Measurements from ENCODE around the gene CBFA2T3. TPM values are rescaled to one million over a fixed set of nuclear protein-coding genes. Genes with fewer than 3 reads are reported as not detected.

The CBFA2T3 gene
- total and polyA plus RNA-seq, 10 donors: 8.4 to 59.8 (median 26.3) TPM

GRCh38 chr16:89001117-89002027, 24.4 kb upstream of the CBFA2T3 start:
- DNase-seq: no peak

GRCh38 chr16:89000207-89000959, 23.4 kb upstream of the CBFA2T3 start:
- 72 to 88% (median 77%) methylated on average over 34 to 36 of the region's 36 CpGs for WGBS, 5 donors
- intact Hi-C loops (cut with DNase I; ENCODE audit: low total_unique reads): no loop called here
- Histone ChIP-seq H3K4me3 (peak overlapping the region in 1 of 8 donors; percentile 28), H3K9me3 (peaks cover 0 to 46% (median 35%) of the 10 kb centered on the region in 8 donors), H3K27me3 (replicated peaks in 1 of 7) (peaks cover 0 to 49% (median 8%) of the 10 kb centered on the region in 7 donors), H3K27ac (peak overlapping the region in 7 of 8 donors; percentile 41 to 67 (median 58)), H3K36me3 (no peaks in the 10 kb centered on the region), H3K4me1 (peaks cover 5 to 32% (median 18%) of the 10 kb centered on the region in 6 donors)
- no peak for DNase-seq
- TF ChIP-seq POLR2AphosphoS5 (IDR thresholded peaks at IDR 0.05): peak in 1 of 3 donors; percentile 3
- no peak for TF ChIP-seq POLR2A (IDR thresholded peaks at IDR 0.05)

More at GRCh38 chr16:89001117-89002027, 24.4 kb upstream of the CBFA2T3 start:
- no peak overlapping the region for H3K4me3 ChIP-seq
- no peak overlapping the region for H3K27ac ChIP-seq
- peaks cover 0 to 52% (median 8%) of the 10 kb centered on the region in 7 donors for H3K27me3 ChIP-seq (replicated peaks in 1 of 7)
- intact Hi-C loops (cut with DNase I; ENCODE audit: low total_unique reads): no loop called here
- WGBS, 5 donors: 84 to 89% (median 86%) methylated on average over 21 to 30 of the region's 30 CpGs
- H3K9me3 ChIP-seq: peaks cover 0 to 43% (median 35%) of the 10 kb centered on the region in 8 donors
- H3K36me3 ChIP-seq: no peaks in the 10 kb centered on the region
- TF ChIP-seq POLR2AphosphoS5 (IDR thresholded peaks at IDR 0.05): no peak
- no peak for TF ChIP-seq CTCF (IDR thresholded peaks at IDR 0.05 in 8 of 11, conservative IDR thresholded peaks at IDR 0.05 in 3 of 11)
- H3K4me1 ChIP-seq: peaks cover 5 to 32% (median 18%) of the 10 kb centered on the region in 6 donors

GRCh38 chr16:88999457-89000206, 22.6 kb upstream of the CBFA2T3 start:
- intact Hi-C loops (cut with DNase I; ENCODE audit: low total_unique reads): no loop called here
- DNase-seq: no peak
- H3K27ac ChIP-seq: peak overlapping the region in 7 of 8 donors; percentile 41 to 67 (median 58)

More at GRCh38 chr16:88999457-89000206, 22.6 kb upstream of the CBFA2T3 start:
- 52 to 64% (median 59%) methylated on average over 17 to 25 of the region's 39 CpGs for WGBS, 5 donors
- H3K4me1 ChIP-seq: peaks cover 5 to 29% (median 17%) of the 10 kb centered on the region in 6 donors
- peaks cover 0 to 49% (median 8%) of the 10 kb centered on the region in 7 donors for H3K27me3 ChIP-seq (replicated peaks in 1 of 7)
- peak overlapping the region in 1 of 8 donors; percentile 28 for H3K4me3 ChIP-seq
- TF ChIP-seq POLR2AphosphoS5 (IDR thresholded peaks at IDR 0.05) (peak in 2 of 3 donors; percentile 35 to 55), CTCF (IDR thresholded peaks at IDR 0.05 in 8 of 11, conservative IDR thresholded peaks at IDR 0.05 in 3 of 11) (no peak)
- no peaks in the 10 kb centered on the region for H3K36me3 ChIP-seq
- H3K9me3 ChIP-seq: peaks cover 0 to 46% (median 35%) of the 10 kb centered on the region in 8 donors

Measured in spleen (tissue), 11 donors.